ENCODE measurements around the gene TRPV5. TPM values are rescaled to one million over a fixed set of nuclear protein-coding genes. Genes with fewer than 3 reads are reported as not detected.

Gene TRPV5
- total RNA-seq, 2 donors from 2014 or later: not detected

DNA sequence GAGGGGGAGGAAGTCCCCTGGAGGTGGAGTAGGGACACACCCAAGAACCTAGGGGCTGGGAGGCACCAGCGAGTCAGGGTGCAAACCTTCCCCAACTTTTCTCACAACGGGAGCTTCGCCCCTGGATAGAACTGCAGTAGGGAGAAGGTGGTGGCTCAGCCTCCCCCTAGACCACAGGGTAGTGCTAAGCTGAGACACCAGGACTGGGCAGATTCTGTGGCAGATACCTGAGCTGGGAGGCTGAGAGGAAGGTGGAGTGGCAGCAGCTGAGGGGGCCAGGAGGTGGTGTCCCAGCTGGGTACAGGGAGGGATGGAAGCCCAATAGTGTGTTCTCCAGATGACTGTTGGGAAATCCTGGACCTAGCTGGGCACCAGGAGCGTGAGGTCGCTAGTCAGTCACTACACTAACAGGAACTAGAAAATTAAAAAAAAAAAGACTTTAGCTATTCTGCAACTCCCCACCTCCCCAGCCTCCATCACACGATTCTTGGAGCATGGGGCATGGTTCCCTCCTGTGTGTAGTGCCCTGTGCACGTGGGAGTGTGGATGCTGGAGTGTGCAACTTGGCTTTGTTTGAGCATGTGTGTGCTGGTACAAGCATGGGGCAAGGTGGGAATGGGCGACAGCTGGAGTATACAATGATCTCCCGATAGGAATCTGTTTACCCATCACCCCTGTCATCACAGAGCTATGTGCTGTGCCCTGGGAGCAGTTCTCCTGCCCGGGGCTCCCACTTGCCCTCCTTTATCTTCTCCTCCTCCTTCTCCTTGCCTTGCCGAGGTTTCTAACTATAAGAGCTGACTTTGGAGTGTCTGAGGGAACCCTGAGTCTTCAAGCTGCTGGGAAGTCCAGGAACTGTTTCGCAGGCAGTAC lies 39.2 kb downstream of the TRPV5 start:
- intact Hi-C loops (cut with DNase I): no loop called here
- no peak for DNase-seq (ENCODE audit: low spot score)

DNA sequence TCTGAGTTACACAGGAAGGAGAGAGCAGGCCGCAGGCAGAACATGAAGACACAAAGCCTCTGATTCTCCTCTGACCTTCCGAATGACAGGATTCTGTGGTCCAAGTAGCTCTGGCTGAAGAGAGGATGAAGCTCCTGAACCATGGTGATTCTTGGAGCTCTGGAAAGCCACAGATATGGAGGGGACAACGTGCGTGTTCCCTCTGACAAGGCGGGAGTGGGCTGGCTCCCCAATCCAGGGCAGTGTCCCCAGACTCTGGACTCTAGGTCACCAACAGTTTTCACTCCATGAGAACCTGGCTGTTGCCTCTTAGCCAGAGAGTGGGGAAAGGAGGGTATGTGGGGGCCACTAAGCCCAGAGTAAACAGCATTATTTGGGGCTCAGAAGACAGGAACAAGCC lies 40.6 kb downstream of the TRPV5 start:
- DNase-seq (ENCODE audit: low spot score): no peak
- intact Hi-C loops (cut with DNase I): no loop called here

DNA sequence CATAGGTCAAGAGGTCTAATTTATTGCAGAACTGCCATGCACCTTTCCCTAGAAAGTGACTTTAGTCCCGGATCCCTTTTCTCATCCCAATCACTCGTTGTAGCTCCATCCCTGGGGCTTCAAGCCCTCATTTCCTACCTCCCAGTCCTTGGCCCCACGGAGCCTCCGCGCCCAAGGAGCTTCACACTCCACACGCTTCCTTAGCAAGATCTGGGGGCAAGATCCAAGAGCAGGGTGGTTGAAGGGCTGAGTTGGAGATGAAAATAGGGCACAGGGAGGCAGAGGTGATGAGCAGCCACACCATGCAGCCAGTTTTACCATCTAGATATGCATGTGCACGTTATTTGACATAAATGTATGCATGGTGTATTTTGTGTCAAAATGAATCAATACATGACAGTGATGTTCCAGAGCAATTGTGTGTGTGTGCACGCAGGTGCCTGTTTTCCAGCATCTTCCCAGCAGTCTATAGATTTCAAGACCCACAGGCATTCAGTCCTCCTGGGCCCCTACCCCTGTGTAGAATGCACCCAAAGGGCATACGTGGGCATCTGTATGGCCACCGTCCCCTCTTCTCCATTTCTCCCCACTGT lies 42.0 kb downstream of the TRPV5 start:
- intact Hi-C loops (cut with DNase I): no loop called here
- no peak for DNase-seq (ENCODE audit: low spot score)

DNA sequence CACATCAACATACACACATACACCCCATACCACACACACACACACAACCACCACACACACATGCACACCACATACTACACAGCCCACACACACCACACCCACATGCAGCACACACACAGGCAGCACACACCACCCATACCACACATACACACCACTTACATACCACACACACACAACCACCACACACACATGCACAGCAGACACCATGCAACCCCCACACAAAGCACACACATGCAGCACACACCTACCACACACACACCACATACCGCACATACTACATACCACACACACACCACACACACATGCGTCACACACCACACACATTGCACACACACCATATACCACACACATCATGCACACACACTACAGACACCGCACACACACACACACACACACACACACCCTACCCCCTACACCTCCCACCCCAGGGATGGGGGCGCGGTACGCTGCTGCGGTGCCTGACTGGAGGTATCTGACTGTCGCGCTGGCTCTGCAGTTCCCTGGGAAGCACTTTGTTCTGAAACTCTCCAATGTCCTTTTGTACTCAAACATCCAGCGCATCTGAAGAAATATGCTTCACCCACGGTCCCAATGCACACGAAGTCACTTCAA lies 42.6 kb downstream of the TRPV5 start:
- DNase-seq (ENCODE audit: low spot score): no peak
- intact Hi-C loops (cut with DNase I): no loop called here

DNA sequence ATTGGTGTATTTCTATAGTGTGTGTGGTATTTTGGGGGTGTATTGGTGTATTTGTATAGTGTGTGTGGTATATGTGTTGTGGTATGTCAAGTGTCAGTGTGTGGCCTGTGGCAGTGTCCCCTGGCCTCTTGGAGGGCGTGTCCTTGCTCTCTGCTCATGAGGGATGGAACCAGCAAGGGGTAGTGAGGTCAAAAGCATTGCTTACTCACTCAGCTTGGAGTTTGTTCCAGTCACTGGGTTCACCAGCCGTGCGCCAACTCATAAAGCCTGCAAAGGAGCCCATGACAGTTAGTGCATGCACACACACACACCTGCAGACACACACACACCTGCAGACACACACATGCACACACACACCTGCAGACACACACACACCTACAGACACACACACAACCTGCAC lies 43.7 kb downstream of the TRPV5 start:
- intact Hi-C loops (cut with DNase I): no loop called here
- no peak for DNase-seq (ENCODE audit: low spot score)

DNA sequence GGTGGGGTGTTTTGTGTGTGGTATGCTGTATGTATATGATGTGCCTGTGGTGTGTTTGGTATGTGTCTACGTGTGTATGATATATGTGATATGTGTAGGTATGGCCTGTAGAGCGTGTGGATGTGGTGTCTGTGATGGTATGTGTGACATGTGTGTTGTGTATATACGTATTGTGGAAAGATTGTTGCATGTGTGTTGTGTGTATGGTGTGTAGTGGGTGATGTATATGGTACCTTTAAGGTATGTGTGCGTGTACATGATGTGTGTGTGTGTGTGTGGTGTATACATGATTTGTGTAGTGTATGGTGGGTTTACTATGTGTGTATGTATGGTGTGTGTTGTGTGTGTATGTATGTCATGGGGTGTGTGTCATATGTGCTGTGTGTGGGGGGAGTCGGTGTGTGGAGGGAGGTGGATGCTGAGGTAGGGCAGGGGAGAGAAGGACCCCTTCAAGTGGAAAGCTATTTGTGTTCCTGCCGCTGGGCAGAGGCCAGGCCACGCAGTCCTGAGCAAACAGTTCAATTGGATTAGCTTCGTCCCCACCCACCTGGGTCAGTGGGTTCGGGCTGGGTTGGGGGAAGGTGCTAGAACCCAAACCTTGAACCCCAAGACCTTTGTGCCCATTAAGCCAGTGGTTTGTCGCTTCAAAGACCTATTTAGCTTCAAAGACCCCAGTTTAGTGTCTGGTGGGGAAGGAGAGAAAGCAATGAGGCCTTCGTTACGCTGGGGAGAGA lies 46.1 kb downstream of the TRPV5 start:
- DNase-seq (ENCODE audit: low spot score): peak; percentile 54
- intact Hi-C loops (cut with DNase I): no loop called here

DNA sequence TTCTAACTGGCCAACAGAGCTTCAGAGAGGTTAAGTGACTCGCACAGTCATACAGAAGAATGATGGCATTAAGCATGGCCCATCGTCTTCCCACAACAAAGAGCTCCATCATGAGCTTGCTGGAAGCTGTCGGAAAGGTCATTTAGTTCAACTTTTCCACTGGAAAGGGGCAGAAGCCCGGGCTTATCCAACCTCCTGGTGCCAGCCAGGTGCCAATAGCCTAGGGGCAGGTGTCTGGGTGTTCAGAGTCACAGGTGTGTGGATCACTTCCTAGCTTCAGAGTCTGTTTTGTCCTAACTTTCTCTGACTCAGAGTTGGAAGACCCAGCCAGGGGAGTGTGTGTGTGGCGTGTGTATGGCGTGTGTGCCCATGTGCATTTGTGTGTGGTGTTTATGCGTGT lies 46.7 kb downstream of the TRPV5 start:
- peak; percentile 18 for DNase-seq (ENCODE audit: low spot score)
- intact Hi-C loops (cut with DNase I): no loop called here

DNA sequence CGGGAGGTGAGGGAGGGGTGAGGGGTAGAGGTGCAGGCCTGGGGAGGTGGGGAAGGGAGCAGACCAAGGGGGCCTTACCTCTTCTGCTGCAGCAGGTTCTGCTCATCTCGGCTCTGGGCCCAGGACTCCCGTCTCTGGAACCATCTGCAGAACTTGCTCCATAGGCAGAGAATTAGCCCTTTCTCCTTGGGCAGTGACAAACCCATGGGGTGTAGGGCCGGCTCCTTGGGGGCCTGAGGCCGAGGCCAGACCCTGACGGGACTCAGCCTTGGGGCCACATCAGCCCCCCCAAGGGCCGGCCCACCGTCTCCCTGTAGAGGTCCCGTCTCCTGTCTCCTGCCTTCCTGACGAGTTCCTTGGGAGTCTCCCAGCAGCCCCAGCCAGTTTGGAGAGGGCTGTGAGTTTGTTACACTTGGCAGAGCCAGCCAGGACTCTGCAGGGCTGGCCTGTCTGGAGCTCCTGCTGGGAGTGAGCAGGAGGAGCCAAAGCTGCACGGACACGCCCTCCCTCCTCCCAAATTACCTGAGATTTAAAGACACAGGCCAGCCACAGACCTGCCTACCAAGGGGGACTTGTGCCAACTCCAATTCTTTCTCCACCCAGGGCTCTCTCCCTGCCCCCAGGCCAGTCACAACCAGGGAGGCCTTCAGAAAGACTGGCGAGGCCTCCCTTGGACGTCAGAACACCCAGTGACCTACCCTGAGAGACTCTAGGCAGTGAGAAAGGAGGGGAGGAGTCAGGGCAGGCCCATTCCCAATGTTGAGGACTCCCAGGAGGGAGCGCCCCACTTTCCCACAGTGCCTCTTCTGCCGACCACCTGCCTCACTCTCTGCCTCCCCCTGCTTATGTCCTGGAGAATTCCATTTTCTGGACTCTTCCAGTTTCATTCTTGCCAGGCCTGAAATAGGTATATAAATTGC lies 48.0 kb downstream of the TRPV5 start, which contains the start of gene TRPV6:
TSS of gene TRPV6 (minus strand) at position 435 of the 920 bp plus-strand sequence.
- intact Hi-C loops (cut with DNase I): no loop called here
- DNase-seq (ENCODE audit: low spot score): peak; percentile 66

DNA sequence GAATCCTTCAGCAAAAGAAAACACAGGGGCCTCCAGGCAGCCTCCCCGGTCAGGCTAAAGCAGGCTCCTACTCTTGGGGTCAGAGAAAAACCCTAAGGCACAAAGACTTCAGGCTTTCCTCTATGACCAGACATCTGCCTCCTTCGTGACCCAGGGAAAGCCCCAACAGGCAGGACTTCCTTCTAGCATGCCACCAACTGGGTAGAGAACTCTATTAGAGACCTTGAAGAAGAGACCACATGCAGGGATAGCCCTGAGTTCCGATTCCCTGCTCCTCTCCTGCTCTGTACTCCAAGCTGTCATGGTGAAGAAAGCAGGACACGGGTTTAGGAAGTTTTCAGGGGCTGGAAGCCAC lies 49.3 kb downstream of the TRPV5 start:
- no peak for DNase-seq (ENCODE audit: low spot score)
- intact Hi-C loops (cut with DNase I): no loop called here

DNA sequence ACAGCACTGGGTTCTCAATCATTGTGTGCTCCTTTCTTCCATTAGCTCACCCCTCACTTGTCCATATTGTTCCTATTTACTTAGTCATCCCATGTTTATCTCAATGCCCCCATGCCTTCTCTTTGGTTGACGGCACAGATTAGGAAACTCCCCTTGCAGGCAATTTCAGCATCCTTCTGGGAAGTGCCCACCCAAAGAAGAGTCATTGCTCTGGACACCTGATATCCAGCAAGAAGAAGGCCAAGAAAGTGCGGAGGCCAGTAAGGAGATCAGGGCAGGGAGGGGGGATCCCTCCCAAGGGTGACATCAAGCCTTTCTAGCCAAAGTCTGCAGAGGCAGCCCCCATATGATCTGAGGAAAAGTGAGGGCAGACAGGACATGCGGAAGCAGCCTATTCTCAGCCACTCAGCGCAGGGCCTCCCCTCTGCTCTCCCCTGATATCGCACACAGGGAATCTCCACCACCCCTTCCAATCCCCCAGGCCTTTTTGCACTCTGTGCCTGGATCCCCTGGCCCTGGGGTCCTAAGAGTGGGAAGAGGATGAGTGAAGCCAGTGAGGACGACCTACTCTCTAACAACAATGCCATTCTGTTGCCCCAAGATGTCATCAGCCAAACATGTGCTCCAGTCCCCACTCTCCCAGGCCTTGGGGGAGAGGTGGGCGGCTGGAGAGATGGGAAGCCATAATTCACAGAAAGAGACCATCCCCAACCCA lies 49.8 kb downstream of the TRPV5 start:
- intact Hi-C loops (cut with DNase I): no loop called here
- DNase-seq (ENCODE audit: low spot score): peak; percentile 45

DNA sequence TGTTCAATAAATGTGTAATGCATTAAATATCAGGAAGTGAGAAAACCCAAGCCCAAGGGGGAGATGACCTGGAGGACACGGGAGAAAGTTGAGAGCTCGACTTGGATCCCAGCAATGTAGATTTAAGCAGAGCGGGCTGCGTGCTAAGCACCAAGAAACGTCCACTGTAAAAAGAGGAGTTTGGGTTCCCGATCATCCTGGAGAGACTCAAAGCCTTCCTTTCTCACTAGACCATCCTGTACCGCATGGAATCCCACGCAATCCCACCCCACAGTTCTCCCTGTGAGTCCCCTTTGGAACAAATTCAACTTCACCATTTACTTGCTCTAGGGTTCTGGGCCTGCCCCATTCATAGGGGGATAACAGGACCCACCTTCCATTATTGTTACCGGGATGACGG lies 50.4 kb downstream of the TRPV5 start:
- DNase-seq (ENCODE audit: low spot score): peak; percentile 42
- intact Hi-C loops (cut with DNase I): no loop called here

DNA sequence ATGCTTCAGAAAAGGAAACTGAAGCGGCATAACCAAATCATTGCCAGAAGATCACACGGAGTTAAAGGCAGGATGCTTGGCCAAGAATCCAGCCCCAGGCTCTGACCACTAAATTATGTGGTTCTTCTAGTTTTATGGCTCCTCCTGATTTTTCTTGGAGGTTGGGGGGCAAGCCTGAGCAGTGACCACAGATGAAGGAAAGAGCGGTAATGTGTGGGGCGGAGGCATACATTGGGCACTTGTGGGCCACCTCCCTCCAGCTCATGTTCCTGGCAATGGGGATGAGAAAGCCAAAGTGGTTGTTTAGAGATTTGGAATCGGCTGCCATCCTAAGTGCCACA lies 51.2 kb downstream of the TRPV5 start:
- intact Hi-C loops (cut with DNase I): no loop called here
- DNase-seq (ENCODE audit: low spot score): no peak

DNA sequence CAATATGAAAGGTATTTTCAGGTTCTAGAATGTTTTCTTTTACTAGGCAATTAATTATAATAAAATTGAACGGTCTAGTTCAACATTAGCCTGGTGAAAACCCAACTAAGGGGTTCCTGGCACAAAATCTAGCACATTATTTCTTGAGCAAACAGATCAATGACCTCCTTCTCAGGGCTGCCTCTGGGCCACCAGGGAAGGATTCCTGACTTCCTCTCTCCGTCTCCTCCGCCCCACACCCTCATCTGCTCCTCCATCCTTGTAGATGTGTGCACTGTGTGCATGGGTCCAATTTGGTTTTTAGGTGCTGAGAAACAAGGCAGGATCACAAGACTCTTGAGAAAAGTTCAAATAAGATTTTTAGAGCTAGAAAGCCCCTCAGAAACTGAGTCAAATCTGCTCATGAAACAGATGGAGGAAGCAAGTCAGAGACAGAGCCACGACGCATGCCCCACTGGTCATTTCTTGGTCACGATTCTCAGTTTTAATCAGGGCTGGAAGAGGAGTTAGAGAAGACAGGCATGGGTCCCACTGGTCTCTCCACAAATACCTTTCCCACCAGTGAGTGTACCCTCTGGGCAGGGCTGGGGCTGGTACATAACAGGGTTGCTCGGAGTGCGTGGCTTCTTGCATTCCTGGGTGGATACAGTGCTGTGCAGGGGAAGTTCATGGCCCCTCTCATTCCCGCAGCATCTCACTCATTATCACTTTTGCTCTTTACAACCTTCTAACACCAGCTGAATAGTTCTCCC lies 51.8 kb downstream of the TRPV5 start:
- intact Hi-C loops (cut with DNase I): no loop called here

DNA sequence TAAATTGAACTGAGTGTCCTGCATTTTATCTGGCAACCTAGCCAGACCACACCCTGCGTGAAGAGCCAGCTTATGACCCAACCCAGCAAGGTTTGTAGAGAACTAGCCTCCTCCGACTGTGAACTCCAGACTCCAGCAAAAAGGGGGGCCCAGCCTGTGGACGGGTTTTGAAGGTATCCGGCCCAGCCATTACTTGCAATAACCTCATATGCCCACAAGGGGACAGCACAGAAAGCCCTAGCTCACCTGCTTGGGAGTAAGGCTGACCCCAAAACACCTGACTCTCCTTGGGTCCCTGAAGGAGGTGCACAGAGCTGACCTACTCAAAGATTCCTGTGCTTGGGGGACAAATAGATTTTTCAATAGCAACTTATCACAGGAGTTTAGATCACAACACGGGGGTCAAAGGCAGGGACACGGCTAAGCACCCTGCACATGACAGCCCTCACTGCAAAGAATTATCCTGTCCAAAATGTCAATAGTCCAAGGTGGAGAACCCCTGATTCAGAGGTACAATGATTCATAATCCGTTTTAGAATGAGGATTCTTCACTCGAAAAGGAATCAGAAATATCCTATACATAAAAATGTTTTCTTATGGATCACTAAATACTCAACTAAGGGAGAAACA lies 52.6 kb downstream of the TRPV5 start:
- peak; percentile 32 for DNase-seq (ENCODE audit: low spot score)
- intact Hi-C loops (cut with DNase I): no loop called here

More for the DNA sequence above, 51.8 kb downstream of the TRPV5 start:
- DNase-seq (ENCODE audit: low spot score): peak; percentile 42

DNA sequence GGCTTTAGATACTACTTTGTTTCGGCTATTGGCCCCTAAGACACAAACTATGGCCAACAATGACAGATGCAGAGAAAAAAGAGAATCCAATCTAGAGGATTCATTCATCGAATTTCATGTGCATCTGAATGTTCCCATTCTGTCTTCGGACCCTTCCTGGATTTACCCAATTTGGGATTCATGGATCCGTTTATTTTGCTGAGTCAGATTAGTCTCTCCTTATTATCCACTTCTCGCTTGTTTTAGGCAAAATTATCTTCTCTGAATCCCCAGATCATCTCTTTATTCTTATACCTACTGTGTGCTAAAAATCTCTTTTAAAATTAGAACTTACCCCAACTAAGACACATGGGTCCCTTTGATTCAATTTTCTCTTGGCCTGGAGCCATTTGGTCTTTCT lies 54.5 kb downstream of the TRPV5 start:
- no peak for DNase-seq (ENCODE audit: low spot score)
- intact Hi-C loops (cut with DNase I): no loop called here

DNA sequence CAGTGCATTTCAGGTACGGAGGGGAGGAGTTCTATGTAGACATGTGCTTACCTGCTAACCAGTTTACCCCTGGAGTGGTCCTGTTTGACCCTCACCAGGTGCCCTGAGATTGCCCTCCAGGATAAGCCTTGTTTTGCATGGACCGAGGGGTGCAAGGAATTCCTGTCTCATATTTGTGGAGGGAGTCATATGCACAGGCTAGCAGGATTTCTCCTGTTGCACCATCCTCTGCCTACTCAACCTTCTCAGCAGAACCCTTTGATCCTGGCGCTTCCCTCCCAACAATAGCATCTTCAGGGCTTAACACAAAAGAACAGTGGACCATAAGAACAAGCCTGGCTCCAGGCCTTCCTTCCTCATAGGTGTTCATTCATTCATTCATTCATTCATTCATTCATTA lies 55.2 kb downstream of the TRPV5 start:
- peak; percentile 31 for DNase-seq (ENCODE audit: low spot score)
- intact Hi-C loops (cut with DNase I): no loop called here
